ENCODE measurements around the gene SIRPA.

SIRPA gene

DNA sequence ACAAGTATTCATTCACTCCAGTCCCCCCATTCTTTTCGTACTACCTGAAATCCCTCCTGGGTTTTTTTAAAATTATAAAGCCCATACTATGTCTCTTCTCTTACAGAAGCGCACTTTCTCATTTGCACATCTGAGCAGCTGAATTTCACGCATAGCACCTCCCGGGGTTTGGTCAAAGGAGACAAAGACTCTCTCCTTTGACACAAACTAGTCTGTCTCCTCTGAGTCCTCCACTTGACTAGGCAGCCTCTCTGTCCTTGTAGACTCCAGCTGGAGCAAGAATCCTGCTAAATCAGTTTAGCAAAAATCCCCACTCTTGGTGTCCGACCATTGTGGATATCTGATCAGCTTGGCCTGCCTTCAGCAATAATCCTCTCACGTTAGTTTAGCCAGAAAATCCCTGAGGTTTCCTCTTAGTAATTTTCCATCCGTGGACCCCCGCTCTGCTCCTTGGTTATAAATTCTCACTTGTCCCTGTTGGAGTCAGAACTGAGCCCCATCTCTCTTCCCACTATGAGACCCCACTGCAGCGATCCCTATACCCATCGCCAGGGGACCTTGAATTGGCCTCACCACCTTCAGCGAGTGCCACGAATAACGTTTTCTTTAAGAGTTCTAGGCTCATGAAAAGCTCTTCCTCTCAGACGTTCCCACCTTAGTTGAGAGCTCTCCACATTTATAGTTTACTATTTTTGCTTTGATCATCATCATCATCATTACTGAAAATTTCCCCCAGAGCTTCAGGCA is 69.6 kb downstream of the SIRPA start:
- H3K36me3 ChIP-seq (ENCODE audit: insufficient read depth, low read length), result no peaks in the 10 kb centered on the region
- no peak for TF ChIP-seq POLR2AphosphoS5 (IDR thresholded peaks at IDR 0.05; ENCODE audit: borderline replicate concordance, low read depth, low read length)
- TF ChIP-seq EZH2 (IDR thresholded peaks at IDR 0.05), result no peak
- DNase-seq (ENCODE audit: low read depth, low spot score), result no peak
- peak overlapping the region; percentile 96 for H3K27ac ChIP-seq
- H3K4me3 ChIP-seq, result peak overlapping the region; percentile 74
- peak overlapping the region; percentile 70 for H3K9ac ChIP-seq (ENCODE audit: insufficient read length)
- H3K9me3 ChIP-seq (ENCODE audit: low read depth, low read length), result no peaks in the 10 kb centered on the region

DNA sequence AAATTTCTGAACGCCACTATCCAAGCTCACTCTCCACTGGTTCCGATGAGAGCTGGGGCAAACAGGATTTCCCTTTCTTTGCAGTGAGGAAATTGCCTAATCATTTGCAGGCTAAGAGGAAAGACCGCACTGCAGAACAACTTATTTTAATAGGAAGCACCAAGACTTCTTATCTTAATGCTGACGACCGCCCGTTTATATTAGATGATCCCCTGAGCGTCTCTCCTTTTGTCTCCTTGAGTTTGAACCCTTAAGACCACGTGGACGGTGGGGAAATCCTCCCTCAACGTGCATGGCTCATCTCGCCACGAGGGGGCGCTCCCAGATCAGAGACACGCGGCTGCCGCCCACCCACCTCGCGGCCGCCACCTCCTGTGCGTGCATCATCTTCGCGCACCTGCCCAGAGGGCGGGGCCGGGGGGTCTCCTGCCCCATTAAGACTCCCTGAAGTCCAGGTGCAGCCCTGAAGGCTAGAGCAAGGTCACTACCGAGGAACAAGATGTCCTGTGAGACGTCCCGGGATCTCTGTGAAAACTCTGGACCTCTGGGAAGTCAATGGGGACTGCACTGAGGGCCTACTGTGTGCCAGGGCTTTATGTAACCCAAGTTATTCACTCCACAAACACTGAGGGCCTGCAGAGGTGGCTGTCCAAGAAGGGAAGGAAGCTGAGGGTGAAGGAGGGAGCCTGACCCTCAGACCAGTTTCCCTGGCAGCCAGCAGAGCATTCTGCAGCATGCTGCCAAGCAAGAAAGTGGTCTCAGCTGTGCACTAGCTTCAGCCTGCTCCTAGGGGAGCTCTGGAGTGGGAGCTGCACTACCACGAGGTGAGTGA is 70.5 kb downstream of the SIRPA start:
- DNase-seq (ENCODE audit: low read depth, low spot score), result peak; percentile 89
- no peaks in the 10 kb centered on the region for H3K9me3 ChIP-seq (ENCODE audit: low read depth, low read length)
- H3K36me3 ChIP-seq (ENCODE audit: insufficient read depth, low read length), result no peaks in the 10 kb centered on the region
- peak overlapping the region; percentile 96 for H3K27ac ChIP-seq
- TF ChIP-seq POLR2AphosphoS5 (IDR thresholded peaks at IDR 0.05; ENCODE audit: borderline replicate concordance, low read depth, low read length) (no peak), FOXP2 (optimal IDR thresholded peaks at IDR 0.05; ENCODE audit: control extremely low read depth, extremely low read length, insufficient read depth) (no peak), EZH2 (IDR thresholded peaks at IDR 0.05) (no peak)
- H3K4me3 ChIP-seq, result peak overlapping the region; percentile 74
- peak overlapping the region; percentile 70 for H3K9ac ChIP-seq (ENCODE audit: insufficient read length)

DNA sequence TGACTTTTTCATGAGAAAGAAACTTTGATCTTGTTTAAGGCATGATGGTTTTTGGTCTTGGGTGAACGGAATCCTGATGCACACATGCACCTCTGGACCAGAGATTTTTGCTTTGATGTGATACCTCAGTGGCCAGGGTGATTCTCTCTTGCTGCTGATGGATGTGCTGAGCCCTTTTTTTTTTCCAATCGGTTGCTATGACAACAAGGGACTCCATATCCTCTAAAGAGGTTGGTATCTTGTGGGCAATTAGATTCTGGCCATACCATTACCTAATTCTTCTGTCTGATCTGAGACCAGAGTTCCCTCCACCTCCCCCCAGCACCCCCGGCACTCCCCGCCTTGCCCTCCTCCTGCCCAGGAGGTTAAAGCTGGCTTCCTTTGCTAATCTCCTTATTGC is 73.8 kb downstream of the SIRPA start:
- Histone ChIP-seq H3K9me3 (ENCODE audit: low read depth, low read length) (no peaks in the 10 kb centered on the region), H3K27ac (no peak overlapping the region), H3K4me3 (no peak overlapping the region), H3K36me3 (ENCODE audit: insufficient read depth, low read length) (no peaks in the 10 kb centered on the region), H3K9ac (ENCODE audit: insufficient read length) (no peak overlapping the region)
- TF ChIP-seq EZH2 (IDR thresholded peaks at IDR 0.05) (no peak), POLR2AphosphoS5 (IDR thresholded peaks at IDR 0.05; ENCODE audit: borderline replicate concordance, low read depth, low read length) (no peak), FOXP2 (optimal IDR thresholded peaks at IDR 0.05; ENCODE audit: control extremely low read depth, extremely low read length, insufficient read depth) (no peak)
- no peak for DNase-seq (ENCODE audit: low read depth, low spot score)

DNA sequence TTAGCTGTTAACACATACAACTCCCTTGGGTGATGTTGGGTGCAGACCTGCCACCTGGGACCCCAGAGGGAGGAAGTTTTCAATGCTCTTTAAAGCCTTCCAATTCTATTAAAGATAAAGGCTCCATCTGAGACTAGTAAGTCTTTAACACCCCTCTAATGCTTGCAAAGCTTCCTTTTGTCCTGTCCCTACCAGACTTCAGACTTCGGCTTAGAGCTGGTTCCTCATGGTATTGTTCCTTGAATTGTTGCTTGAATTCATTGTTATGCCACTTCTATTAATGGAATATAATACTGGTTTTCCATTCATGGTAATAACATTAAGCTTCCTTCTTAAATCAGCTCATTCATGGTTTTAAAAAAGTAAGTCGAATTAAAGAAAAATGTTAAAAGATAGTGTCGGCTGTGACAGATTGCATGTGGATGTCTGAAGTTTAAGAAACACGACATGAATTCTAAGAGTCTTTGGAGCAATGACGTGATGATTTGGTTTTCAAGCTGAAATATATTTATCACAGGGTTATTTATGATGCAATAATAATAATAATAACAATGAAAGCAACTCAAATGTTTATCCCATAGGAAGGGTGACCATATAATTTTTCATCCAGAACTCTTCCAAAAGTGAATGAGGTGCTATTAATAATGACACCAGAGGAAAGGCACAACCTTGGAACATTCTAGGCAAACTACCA is 76.8 kb downstream of the SIRPA start:
- H3K27ac ChIP-seq, result no peak overlapping the region
- H3K9me3 ChIP-seq (ENCODE audit: low read depth, low read length), result no peaks in the 10 kb centered on the region
- no peak overlapping the region for H3K4me3 ChIP-seq
- no peak overlapping the region for H3K9ac ChIP-seq (ENCODE audit: insufficient read length)
- TF ChIP-seq POLR2AphosphoS5 (IDR thresholded peaks at IDR 0.05; ENCODE audit: borderline replicate concordance, low read depth, low read length), result no peak
- TF ChIP-seq FOXP2 (optimal IDR thresholded peaks at IDR 0.05; ENCODE audit: control extremely low read depth, extremely low read length, insufficient read depth), result no peak
- no peak for TF ChIP-seq EZH2 (IDR thresholded peaks at IDR 0.05)
- no peak for DNase-seq (ENCODE audit: low read depth, low spot score)
- no peaks in the 10 kb centered on the region for H3K36me3 ChIP-seq (ENCODE audit: insufficient read depth, low read length)

DNA sequence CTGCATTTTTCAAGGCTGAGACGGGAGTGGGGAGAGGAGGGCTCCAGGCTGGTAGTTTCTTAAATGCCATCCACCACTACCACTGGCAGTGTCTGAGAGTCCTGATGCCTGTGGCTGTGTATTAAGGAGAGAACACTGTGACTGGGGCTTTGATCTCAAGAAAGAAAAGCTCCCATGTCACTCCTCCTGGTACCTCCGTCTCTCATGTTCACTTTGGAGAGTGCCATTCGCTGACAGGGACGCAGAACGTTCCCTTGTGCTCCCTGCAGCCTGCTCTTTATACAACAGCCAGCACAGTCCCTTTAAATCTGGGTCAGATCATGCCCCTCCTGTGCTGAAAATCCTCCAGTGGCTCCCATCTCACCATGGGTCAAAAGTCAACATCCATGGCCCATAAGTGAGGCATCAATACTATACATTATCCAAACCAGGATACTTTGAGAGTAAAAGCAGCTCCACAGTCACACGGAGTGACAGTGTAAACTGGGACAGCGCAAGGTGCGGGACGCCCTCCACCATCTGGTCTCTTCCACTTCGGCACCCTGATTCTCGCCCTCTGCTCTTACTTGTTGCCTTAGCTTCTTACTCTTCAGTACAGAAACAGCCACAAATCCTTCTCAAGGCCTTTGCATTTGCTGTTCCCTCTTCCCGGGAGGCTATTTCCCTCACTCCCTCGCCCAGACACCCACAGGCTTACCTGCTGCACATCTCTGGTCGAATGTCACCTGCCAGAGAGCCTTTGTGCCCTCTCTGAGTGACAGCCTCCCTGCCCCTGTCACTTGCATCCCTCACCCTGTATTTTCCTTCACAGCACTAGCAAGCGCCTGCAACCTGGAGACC is 78.6 kb downstream of the SIRPA start:
- Histone ChIP-seq H3K36me3 (ENCODE audit: insufficient read depth, low read length) (no peaks in the 10 kb centered on the region), H3K9me3 (ENCODE audit: low read depth, low read length) (no peaks in the 10 kb centered on the region), H3K27ac (no peak overlapping the region), H3K4me3 (no peak overlapping the region), H3K9ac (ENCODE audit: insufficient read length) (no peak overlapping the region)
- DNase-seq (ENCODE audit: low read depth, low spot score), result no peak
- TF ChIP-seq FOXP2 (optimal IDR thresholded peaks at IDR 0.05; ENCODE audit: control extremely low read depth, extremely low read length, insufficient read depth) (no peak), POLR2AphosphoS5 (IDR thresholded peaks at IDR 0.05; ENCODE audit: borderline replicate concordance, low read depth, low read length) (no peak), EZH2 (IDR thresholded peaks at IDR 0.05) (no peak)

DNA sequence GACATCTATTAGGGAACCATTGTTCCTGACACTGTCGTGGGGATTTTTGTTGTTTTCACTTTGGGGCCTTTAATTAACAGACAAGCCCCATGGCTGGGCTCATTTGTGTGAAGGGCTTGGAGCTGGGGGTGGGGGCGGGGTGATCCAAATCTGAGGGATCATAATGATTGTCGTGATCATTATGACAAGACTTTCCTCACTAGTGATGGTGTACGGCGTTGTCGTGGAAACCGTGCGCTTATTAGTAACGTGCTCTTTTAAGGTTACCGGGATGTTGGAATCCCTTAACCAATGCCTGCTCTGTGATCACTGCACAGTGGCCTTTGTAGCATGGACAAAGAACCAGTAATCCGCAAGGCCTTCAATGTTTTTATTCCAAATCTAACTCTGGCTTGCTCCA is 80.1 kb downstream of the SIRPA start:
- Histone ChIP-seq H3K9me3 (ENCODE audit: low read depth, low read length) (no peaks in the 10 kb centered on the region), H3K36me3 (ENCODE audit: insufficient read depth, low read length) (no peaks in the 10 kb centered on the region), H3K4me3 (no peak overlapping the region), H3K27ac (no peak overlapping the region), H3K9ac (ENCODE audit: insufficient read length) (no peak overlapping the region)
- TF ChIP-seq POLR2AphosphoS5 (IDR thresholded peaks at IDR 0.05; ENCODE audit: borderline replicate concordance, low read depth, low read length), result no peak
- no peak for TF ChIP-seq EZH2 (IDR thresholded peaks at IDR 0.05)
- TF ChIP-seq FOXP2 (optimal IDR thresholded peaks at IDR 0.05; ENCODE audit: control extremely low read depth, extremely low read length, insufficient read depth), result no peak
- no peak for DNase-seq (ENCODE audit: low read depth, low spot score)

DNA sequence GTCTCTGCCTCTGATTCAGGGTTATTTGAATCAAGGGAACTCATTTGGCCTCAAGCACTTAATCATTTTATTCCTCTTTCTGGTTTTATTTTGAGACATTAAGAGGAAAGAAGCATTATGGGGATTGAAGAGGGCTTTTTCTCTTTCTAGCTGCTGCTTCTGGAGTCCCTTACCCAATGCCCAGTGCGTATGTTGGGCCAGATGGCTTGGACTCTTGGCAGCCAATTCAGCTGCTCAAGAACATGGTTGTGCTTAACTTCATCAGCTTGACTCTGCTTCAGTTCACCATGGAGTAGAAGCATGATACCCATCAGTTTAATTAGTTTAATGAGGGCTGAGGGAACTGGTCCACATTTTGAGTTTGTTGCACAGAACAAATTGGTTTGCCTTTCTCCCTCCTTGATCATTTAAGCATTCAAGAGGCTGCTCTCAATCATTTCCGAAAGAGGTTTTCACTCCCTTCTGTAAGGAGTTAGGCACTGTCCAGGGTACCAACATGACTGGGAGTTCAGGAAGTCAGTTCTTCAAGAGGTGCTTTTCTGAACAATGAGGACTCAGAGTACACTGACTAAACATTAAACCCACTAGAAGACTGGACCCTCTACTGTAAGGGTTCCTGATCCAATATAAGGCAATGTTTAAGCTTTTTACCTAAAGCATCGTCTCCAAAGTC is 84.0 kb downstream of the SIRPA start:
- TF ChIP-seq POLR2AphosphoS5 (IDR thresholded peaks at IDR 0.05; ENCODE audit: borderline replicate concordance, low read depth, low read length) (no peak), FOXP2 (optimal IDR thresholded peaks at IDR 0.05; ENCODE audit: control extremely low read depth, extremely low read length, insufficient read depth) (no peak), EZH2 (IDR thresholded peaks at IDR 0.05) (no peak)
- no peak for DNase-seq (ENCODE audit: low read depth, low spot score)
- Histone ChIP-seq H3K27ac (no peak overlapping the region), H3K36me3 (ENCODE audit: insufficient read depth, low read length) (no peaks in the 10 kb centered on the region), H3K9ac (ENCODE audit: insufficient read length) (no peak overlapping the region), H3K4me3 (no peak overlapping the region), H3K9me3 (ENCODE audit: low read depth, low read length) (no peaks in the 10 kb centered on the region)
